ENCODE data around the gene AHRR. TPM values are rescaled to one million over a fixed set of nuclear protein-coding genes. Genes with fewer than 3 reads are reported as not detected.
"Not testable (repeated sequence)": the region's sequence is repeated elsewhere in the genome, so short reads cannot be mapped to it uniquely, and the experiment has no call there.

AHRR gene
- total RNA-seq, 1 experiment from 2014 or later: 2.6 TPM

DNA sequence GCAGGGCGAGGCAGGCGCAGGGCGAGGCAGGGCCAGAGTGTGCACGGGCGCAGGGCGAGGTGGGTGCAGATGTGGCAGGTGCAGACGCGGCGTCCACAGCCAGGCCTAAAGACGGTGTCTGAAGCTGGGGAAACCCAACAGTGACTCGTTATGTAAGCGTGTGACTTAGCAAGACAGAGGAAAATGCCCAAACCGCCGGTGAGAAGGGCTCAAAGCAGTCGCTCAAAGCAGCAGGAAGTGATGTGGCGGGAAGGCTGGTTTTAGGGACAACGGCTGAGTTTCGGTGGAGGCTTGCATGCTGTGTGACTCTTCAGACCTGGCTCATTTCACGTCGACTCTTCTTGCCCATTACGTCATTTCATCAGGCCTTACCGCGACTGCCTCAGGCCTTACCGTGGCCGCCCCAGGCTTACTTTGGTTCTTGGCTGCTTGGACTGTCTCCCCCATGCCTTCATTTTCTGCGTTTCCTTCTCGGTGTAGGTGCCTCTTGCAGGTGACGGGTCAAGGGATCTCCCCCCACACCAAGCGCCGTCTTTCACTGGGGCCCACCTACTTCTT is 71.0 kb downstream of the AHRR start:
- Histone ChIP-seq H4K20me1 (ENCODE audit: insufficient read depth, low read depth, low read length) (no peaks in the 10 kb centered on the region), H3K27me3 (ENCODE audit: low read length) (no peaks in the 10 kb centered on the region), H3K9ac (ENCODE audit: low read length) (no peak overlapping the region), H3K4me1 (ENCODE audit: low read length) (no peaks in the 10 kb centered on the region), H3K27ac (ENCODE audit: low read length) (no peak overlapping the region), H3K9me2 (replicated peaks; ENCODE audit: insufficient read depth, low read length) (no peaks in the 10 kb centered on the region), H3K79me2 (ENCODE audit: low read length) (no peaks in the 10 kb centered on the region), H3K4me2 (ENCODE audit: low read depth, low read length, poor library complexity, severe bottlenecking) (no peak overlapping the region), H3K36me3 (ENCODE audit: insufficient read depth, low read length) (no peaks in the 10 kb centered on the region), H3K4me3 (ENCODE audit: low read length) (no peak overlapping the region), H2AFZ (ENCODE audit: low read length) (no peak overlapping the region), H3K9me3 (ENCODE audit: low read length) (no peaks in the 10 kb centered on the region)
- no peak for DNase-seq

DNA sequence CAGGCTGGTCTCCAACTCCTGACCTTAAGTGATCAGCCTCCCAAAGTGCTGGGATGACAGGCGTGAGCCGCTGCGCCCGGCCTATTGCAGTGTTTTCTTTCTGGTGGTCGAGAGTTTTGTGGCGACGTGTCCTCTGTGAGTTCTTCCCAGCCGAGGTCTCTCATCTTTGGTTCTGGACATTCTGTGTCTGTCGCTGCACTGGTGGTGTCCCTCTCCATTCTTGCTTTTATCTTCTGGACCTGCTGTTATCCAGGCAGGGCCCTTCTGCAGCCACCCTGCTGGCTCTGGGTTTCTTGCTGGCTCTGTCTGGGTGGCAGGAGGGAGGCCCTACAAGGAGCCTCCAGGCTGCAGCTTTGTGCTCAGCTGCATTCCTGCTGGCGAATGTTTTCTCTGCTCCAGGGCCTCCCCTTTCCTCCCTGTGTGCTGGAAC is 72.3 kb downstream of the AHRR start:
- Histone ChIP-seq H3K9ac (ENCODE audit: low read length) (no peak overlapping the region), H3K9me2 (replicated peaks; ENCODE audit: insufficient read depth, low read length) (no peaks in the 10 kb centered on the region), H2AFZ (ENCODE audit: low read length) (no peak overlapping the region), H3K4me3 (ENCODE audit: low read length) (no peak overlapping the region), H3K9me3 (ENCODE audit: low read length) (no peaks in the 10 kb centered on the region), H3K27me3 (ENCODE audit: low read length) (no peaks in the 10 kb centered on the region), H3K36me3 (ENCODE audit: insufficient read depth, low read length) (no peaks in the 10 kb centered on the region), H3K4me2 (ENCODE audit: low read depth, low read length, poor library complexity, severe bottlenecking) (no peak overlapping the region), H3K27ac (ENCODE audit: low read length) (no peak overlapping the region), H3K79me2 (ENCODE audit: low read length) (no peaks in the 10 kb centered on the region), H4K20me1 (ENCODE audit: insufficient read depth, low read depth, low read length) (0 out of 2 replicates have a peak, but pooled peaks cover under 1% of the 10 kb centered on the region), H3K4me1 (ENCODE audit: low read length) (peaks cover 2% of the 10 kb centered on the region)
- no peak for DNase-seq

DNA sequence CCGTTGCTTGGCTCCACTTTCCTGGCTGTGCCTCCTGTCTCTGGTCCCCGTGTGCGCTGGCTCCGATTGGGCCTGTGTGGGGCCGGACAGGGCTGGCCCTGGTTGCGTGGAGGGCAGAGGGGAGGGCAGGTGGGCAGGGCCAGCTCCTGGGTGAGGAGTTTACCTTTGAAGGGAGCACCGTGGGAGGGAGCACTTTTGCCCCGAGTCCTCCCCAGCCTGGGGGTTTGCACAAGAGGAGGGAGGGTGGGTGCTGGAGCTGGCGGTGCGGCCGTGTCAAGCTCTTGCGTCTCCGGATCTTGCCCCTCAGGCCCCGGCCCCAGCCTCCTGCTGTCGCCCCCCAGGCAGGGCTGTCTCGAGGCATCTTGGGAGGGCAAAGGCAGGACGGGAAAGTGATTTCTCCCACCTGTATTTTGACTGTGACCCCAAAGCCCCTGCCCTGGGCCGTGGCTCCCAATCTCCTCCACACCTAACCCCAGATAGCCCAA is 73.2 kb downstream of the AHRR start:
- Histone ChIP-seq H3K4me1 (ENCODE audit: low read length) (peaks cover 11% of the 10 kb centered on the region), H3K9me3 (ENCODE audit: low read length) (no peaks in the 10 kb centered on the region), H4K20me1 (ENCODE audit: insufficient read depth, low read depth, low read length) (0 out of 2 replicates have a peak, but pooled peaks cover 5% of the 10 kb centered on the region), H3K79me2 (ENCODE audit: low read length) (no peaks in the 10 kb centered on the region), H3K9ac (ENCODE audit: low read length) (no peak overlapping the region), H3K27ac (ENCODE audit: low read length) (no peak overlapping the region), H3K4me3 (ENCODE audit: low read length) (no peak overlapping the region), H2AFZ (ENCODE audit: low read length) (no peak overlapping the region), H3K9me2 (replicated peaks; ENCODE audit: insufficient read depth, low read length) (no peaks in the 10 kb centered on the region), H3K27me3 (ENCODE audit: low read length) (no peaks in the 10 kb centered on the region), H3K4me2 (ENCODE audit: low read depth, low read length, poor library complexity, severe bottlenecking) (no peak overlapping the region), H3K36me3 (ENCODE audit: insufficient read depth, low read length) (no peaks in the 10 kb centered on the region)
- no peak for DNase-seq

DNA sequence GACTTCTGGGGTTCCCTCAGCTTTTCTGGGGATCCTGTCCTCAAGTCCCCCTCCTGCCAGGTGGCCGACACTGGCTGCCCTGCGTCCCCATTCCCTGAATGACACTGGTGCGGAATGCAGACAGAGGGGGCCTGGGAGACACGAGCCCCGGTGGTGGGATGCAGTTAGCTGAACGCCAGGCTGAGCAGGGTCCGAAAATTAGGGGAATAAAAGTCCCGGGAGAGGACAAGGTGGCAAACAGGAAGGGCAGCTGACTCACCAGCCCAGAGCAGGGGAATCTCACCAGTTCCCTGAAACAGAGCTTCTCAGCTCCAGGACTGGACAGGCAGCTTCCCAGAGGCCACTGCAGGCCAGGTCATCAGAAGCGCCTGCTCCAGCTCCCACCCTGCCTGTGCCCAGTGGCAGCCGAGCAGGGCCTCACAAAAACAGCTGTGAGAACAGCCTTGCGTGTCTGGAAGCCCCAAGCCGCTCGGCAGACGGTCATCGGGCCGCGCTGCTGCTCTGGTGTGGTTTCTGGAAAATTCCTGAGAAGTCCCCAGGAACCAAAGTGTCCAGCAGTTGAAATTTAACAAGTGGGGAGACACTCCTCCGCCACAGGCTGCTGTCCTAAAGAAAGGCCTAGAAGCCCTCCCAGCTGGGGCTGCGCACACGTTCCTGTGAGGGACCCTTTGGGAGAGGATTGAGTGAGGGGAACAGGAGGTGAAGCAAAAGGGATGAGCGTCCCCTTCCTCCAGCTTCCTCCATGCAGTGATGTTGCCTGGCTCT is 73.8 kb downstream of the AHRR start:
- no peaks in the 10 kb centered on the region for H3K27me3 ChIP-seq (ENCODE audit: low read length)
- no peaks in the 10 kb centered on the region for H3K36me3 ChIP-seq (ENCODE audit: insufficient read depth, low read length)
- no peak overlapping the region for H2AFZ ChIP-seq (ENCODE audit: low read length)
- no peaks in the 10 kb centered on the region for H3K9me3 ChIP-seq (ENCODE audit: low read length)
- peaks cover 5% of the 10 kb centered on the region; the same call in 1 of the 2 replicates for H4K20me1 ChIP-seq (ENCODE audit: insufficient read depth, low read depth, low read length)
- H3K4me1 ChIP-seq (ENCODE audit: low read length): peaks cover 17% of the 10 kb centered on the region
- H3K4me2 ChIP-seq (ENCODE audit: low read depth, low read length, poor library complexity, severe bottlenecking): no peak overlapping the region
- H3K9ac ChIP-seq (ENCODE audit: low read length): no peak overlapping the region
- no peak overlapping the region for H3K4me3 ChIP-seq (ENCODE audit: low read length)
- no peak overlapping the region for H3K27ac ChIP-seq (ENCODE audit: low read length)
- H3K79me2 ChIP-seq (ENCODE audit: low read length): no peaks in the 10 kb centered on the region
- no peaks in the 10 kb centered on the region for H3K9me2 ChIP-seq (replicated peaks; ENCODE audit: insufficient read depth, low read length)
- no peak for DNase-seq

DNA sequence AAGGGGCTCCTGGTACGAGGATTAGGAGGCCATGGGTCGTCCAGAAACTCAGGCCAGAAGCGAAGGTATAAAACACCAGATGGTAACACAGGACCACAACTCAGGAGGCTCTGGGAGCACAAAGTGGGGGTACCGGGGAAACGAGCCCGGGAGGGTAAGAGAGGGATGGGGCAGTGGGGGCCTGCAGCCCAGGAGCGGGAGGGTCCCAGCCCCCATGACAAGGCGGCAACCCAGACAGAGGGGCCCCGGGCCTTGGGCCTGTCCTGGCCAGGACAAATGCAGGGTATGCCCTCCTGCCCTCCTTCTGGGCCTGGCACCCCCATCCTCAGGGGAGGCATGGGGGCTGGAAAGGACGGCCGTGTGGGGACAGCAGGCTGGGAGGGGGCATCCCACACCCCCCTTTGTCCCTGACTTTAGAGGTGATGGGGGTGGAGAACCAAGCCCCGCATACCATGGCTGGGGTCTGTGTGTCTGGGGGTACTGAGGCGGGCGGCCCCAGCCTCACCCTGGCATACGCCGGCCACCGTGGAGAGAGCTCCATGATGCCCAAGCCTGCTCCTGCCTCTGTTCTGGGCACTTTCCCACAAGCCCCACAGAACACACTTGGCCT is 74.5 kb downstream of the AHRR start:
- no peaks in the 10 kb centered on the region for H3K79me2 ChIP-seq (ENCODE audit: low read length)
- no peak overlapping the region for H3K4me3 ChIP-seq (ENCODE audit: low read length)
- H3K9ac ChIP-seq (ENCODE audit: low read length): no peak overlapping the region
- peaks cover 5% of the 10 kb centered on the region; the same call in 1 of the 2 replicates for H4K20me1 ChIP-seq (ENCODE audit: insufficient read depth, low read depth, low read length)
- H3K36me3 ChIP-seq (ENCODE audit: insufficient read depth, low read length): no peaks in the 10 kb centered on the region
- H3K4me1 ChIP-seq (ENCODE audit: low read length): peaks cover 18% of the 10 kb centered on the region
- H3K27me3 ChIP-seq (ENCODE audit: low read length): no peaks in the 10 kb centered on the region
- H3K4me2 ChIP-seq (ENCODE audit: low read depth, low read length, poor library complexity, severe bottlenecking): no peak overlapping the region
- no peak for DNase-seq
- H3K9me3 ChIP-seq (ENCODE audit: low read length): no peaks in the 10 kb centered on the region
- H3K9me2 ChIP-seq (replicated peaks; ENCODE audit: insufficient read depth, low read length): no peaks in the 10 kb centered on the region
- no peak overlapping the region for H3K27ac ChIP-seq (ENCODE audit: low read length)
- H2AFZ ChIP-seq (ENCODE audit: low read length): no peak overlapping the region

DNA sequence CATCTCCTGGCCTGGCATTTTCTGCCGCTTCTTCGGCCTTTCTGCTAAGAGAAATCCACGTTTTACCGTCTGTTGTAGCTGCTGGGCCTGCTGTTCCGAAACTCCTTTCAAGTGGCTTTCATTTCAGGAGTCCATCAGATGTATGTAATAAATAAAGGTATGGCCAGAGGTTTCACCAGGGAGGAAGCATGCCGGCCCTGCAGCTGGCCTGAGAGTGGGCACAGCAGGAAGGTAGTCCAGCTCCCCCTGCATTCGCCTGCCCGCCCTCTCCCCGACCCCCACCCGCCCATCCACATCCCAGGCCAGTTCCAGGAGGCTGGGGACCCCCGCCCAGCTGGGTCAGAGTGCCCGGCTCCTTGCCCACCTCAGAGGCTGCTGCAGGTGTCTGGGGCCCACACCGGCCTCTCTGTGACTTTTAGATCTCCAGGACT is 75.0 kb downstream of the AHRR start:
- no peak overlapping the region for H3K9ac ChIP-seq (ENCODE audit: low read length)
- H3K79me2 ChIP-seq (ENCODE audit: low read length): no peaks in the 10 kb centered on the region
- peaks cover 18% of the 10 kb centered on the region for H3K4me1 ChIP-seq (ENCODE audit: low read length)
- H3K27me3 ChIP-seq (ENCODE audit: low read length): no peaks in the 10 kb centered on the region
- no peak overlapping the region for H3K4me3 ChIP-seq (ENCODE audit: low read length)
- H3K27ac ChIP-seq (ENCODE audit: low read length): no peak overlapping the region
- DNase-seq: no peak
- no peak overlapping the region for H3K4me2 ChIP-seq (ENCODE audit: low read depth, low read length, poor library complexity, severe bottlenecking)
- H3K9me2 ChIP-seq (replicated peaks; ENCODE audit: insufficient read depth, low read length): no peaks in the 10 kb centered on the region
- peaks cover 5% of the 10 kb centered on the region; the same call in 1 of the 2 replicates for H4K20me1 ChIP-seq (ENCODE audit: insufficient read depth, low read depth, low read length)
- no peak overlapping the region for H2AFZ ChIP-seq (ENCODE audit: low read length)
- H3K9me3 ChIP-seq (ENCODE audit: low read length): no peaks in the 10 kb centered on the region
- H3K36me3 ChIP-seq (ENCODE audit: insufficient read depth, low read length): no peaks in the 10 kb centered on the region

DNA sequence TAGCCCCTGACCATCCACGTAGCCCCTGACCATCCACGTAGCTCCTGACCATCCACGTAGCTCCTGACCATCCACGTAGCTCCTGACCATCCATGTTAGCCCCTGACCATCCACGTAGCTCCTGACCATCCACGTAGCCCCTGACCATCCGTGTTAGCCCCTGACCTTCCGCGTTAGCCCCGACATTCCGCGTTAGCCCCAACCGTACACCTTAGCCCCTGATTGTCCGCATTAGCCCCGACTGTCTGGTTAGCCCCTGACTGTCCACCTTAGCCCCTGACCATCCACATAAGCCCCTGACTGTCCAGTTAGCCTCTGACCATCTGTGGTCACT is 76.6 kb downstream of the AHRR start:
- H3K36me3 ChIP-seq (ENCODE audit: insufficient read depth, low read length); H3K79me2 ChIP-seq (ENCODE audit: low read length); H4K20me1 ChIP-seq (ENCODE audit: insufficient read depth, low read depth, low read length); H3K4me2 ChIP-seq (ENCODE audit: low read depth, low read length, poor library complexity, severe bottlenecking); H3K4me3 ChIP-seq (ENCODE audit: low read length); H3K27me3 ChIP-seq (ENCODE audit: low read length); H3K9ac ChIP-seq (ENCODE audit: low read length); H2AFZ ChIP-seq (ENCODE audit: low read length); H3K9me3 ChIP-seq (ENCODE audit: low read length); H3K27ac ChIP-seq (ENCODE audit: low read length); DNase-seq; H3K9me2 ChIP-seq (replicated peaks; ENCODE audit: insufficient read depth, low read length): not testable (repeated sequence)
- peaks cover 23% of the 10 kb centered on the region for H3K4me1 ChIP-seq (ENCODE audit: low read length)

Measured in Karpas-422 (cell line).